H1 (cell line): ENCODE data around the gene LRRC18. TPM values are rescaled to one million over a fixed set of nuclear protein-coding genes. Genes with fewer than 3 reads are reported as not detected.

ENCODE experiments used
- CTCF ChIA-PET: fragments of 300-600 bp; sonication (Branson Sonifier 250); formaldehyde crosslinking; loops from one replicate; lab custom pipeline; 2021; ENCODE audit not compliant: partially characterized antibody; lab: Charles Lee
- POLR2A ChIA-PET: fragments of 300-600 bp; sonication (Branson Sonifier 250); formaldehyde crosslinking; loops from one replicate; lab custom pipeline; 2021; ENCODE audit warnings: inconsistent platforms; ENCODE audit not compliant: partially characterized antibody; lab: Charles Lee
- DNase-seq, 2 experiments: peaks; one replicate each; pipeline versions ENCODE4 v3.0.0 to v3.0.0-alpha.2; 2010 to 2022; ENCODE audit warnings: low spot score in 2 of 2, low read depth in 1 of 2, mixed read lengths in 1 of 2
- FAIRE-seq: peaks from 2 replicates; lab custom pipeline; 2011; peaks lifted over from hg19 to GRCh38; lab: Jason Lieb, UNC
- H2AFZ ChIP-seq: 2 replicates; pipeline ENCODE4 v1.8.1; 2012; ENCODE audit warnings: low read length, inconsistent platforms
- H2AK5ac ChIP-seq: 2 replicates; pipeline ENCODE4 v1.6.1; 2013; ENCODE audit warnings: low read depth, low read length
- H2BK120ac ChIP-seq: replicated peaks from 2 replicates; pipeline ENCODE3; 2013; ENCODE audit warnings: low read depth, low read length, inconsistent platforms
- H2BK12ac ChIP-seq: 2 replicates; pipeline ENCODE4 v1.6.1; 2013; ENCODE audit warnings: low read depth, low read length
- H2BK15ac ChIP-seq: 2 replicates; pipeline ENCODE4 v1.6.1; 2013; ENCODE audit warnings: low read length
- H2BK20ac ChIP-seq: 2 replicates; pipeline ENCODE4 v1.6.1; 2013; ENCODE audit warnings: low read length
- H2BK5ac ChIP-seq: 2 replicates; pipeline ENCODE4 v1.6.1; 2013; ENCODE audit warnings: low read depth, low read length
- H3K14ac ChIP-seq: 2 replicates; pipeline ENCODE4 v1.6.1; 2013; ENCODE audit warnings: inconsistent platforms; ENCODE audit not compliant: insufficient read length
- H3K18ac ChIP-seq: 2 replicates; pipeline ENCODE4 v1.6.1; 2013; ENCODE audit warnings: low read length; ENCODE audit errors: extremely low read depth
- H3K23ac ChIP-seq: 2 replicates; pipeline ENCODE4 v1.6.1; 2013; ENCODE audit warnings: inconsistent platforms; ENCODE audit not compliant: insufficient read length
- H3K23me2 ChIP-seq: 2 replicates; pipeline ENCODE4 v1.6.1; 2013; ENCODE audit warnings: low read depth, low read length
- H3K27ac ChIP-seq: 2 replicates; pipeline ENCODE4 v1.6.1; 2011; ENCODE audit warnings: low read depth, low read length, inconsistent platforms
- H3K27me3 ChIP-seq, 4 experiments: replicated peaks in 1 of 4; 1 replicate in 1 of 4; 2 replicates in 3 of 4; pipeline versions ENCODE4 v1.6.1 to v1.8.1; 2011 to 2013; ENCODE audit warnings: low read length in 3 of 4, mild to moderate bottlenecking in 3 of 4, inconsistent platforms in 2 of 4, mixed read lengths in 2 of 4, moderate library complexity in 1 of 4; ENCODE audit not compliant: control insufficient read depth in 3 of 4, insufficient read depth in 3 of 4; ENCODE audit errors: extremely low read depth in 1 of 4
- H3K36me3 ChIP-seq, 4 experiments: 2 replicates each; pipeline versions ENCODE4 v1.6.1 to v1.8.1; 2011 to 2013; ENCODE audit warnings: mild to moderate bottlenecking in 4 of 4, low read length in 3 of 4, moderate library complexity in 2 of 4, control low read depth in 1 of 4, inconsistent platforms in 1 of 4; ENCODE audit not compliant: insufficient read depth in 4 of 4, control insufficient read depth in 2 of 4
- H3K4ac ChIP-seq: replicated peaks from 2 replicates; pipeline ENCODE3; 2013; ENCODE audit warnings: low read length, low read depth, mixed read lengths, inconsistent platforms; ENCODE audit not compliant: insufficient read length
- H3K4me1 ChIP-seq, 4 experiments: replicated peaks in 1 of 4; 1 replicate in 1 of 4; 2 replicates in 3 of 4; pipeline versions ENCODE4 v1.6.1 to v1.8.1; 2011 to 2013; ENCODE audit warnings: low read length in 3 of 4, inconsistent platforms in 2 of 4, mixed read lengths in 1 of 4; ENCODE audit not compliant: insufficient read depth in 4 of 4, control insufficient read depth in 3 of 4
- H3K4me2 ChIP-seq, 2 experiments: 2 replicates each; pipeline versions ENCODE4 v1.6.1 to v1.8.1; 2011 to 2013; ENCODE audit warnings: low read depth in 2 of 2, low read length in 2 of 2, control low read depth in 1 of 2, inconsistent platforms in 1 of 2, mild to moderate bottlenecking in 1 of 2; ENCODE audit not compliant: insufficient read depth in 1 of 2
- H3K4me3 ChIP-seq, 4 experiments: fragments of 200-600, 300-600 bp in 1 of 4; sonication (generic), shearing (Covaris generic), sonication (Bioruptor Twin) in 1 of 4; 2 replicates each; pipeline versions ENCODE4 v1.5.1 to v1.8.1; 2011 to 2016; ENCODE audit warnings: low read length in 4 of 4, low read depth in 3 of 4, control low read depth in 2 of 4, inconsistent platforms in 2 of 4, mild to moderate bottlenecking in 2 of 4, mixed read lengths in 1 of 4, moderate library complexity in 1 of 4; ENCODE audit not compliant: insufficient read depth in 2 of 4; ENCODE audit errors: extremely low read depth in 1 of 4
- H3K56ac ChIP-seq: replicated peaks from 2 replicates; pipeline ENCODE3; 2013; ENCODE audit warnings: low read depth, mild to moderate bottlenecking, mixed read lengths, low read length, inconsistent platforms; ENCODE audit not compliant: insufficient read length
- H3K79me1 ChIP-seq: 2 replicates; pipeline ENCODE4 v1.6.1; 2013; ENCODE audit warnings: low read depth, low read length, control low read depth
- H3K79me2 ChIP-seq, 2 experiments: 2 replicates each; pipeline versions ENCODE4 v1.6.1 to v1.8.1; 2012 to 2013; ENCODE audit warnings: low read length in 2 of 2, mild to moderate bottlenecking in 2 of 2, inconsistent platforms in 1 of 2; ENCODE audit not compliant: insufficient read depth in 2 of 2, control insufficient read depth in 1 of 2
- H3K9ac ChIP-seq, 4 experiments: replicated peaks in 1 of 4; 1 replicate in 1 of 4; 2 replicates in 3 of 4; pipeline versions ENCODE4 v1.6.1 to v1.8.1; 2011 to 2013; ENCODE audit warnings: low read depth in 3 of 4, low read length in 3 of 4, control low read depth in 2 of 4, mild to moderate bottlenecking in 2 of 4, moderate library complexity in 2 of 4, inconsistent platforms in 1 of 4; ENCODE audit errors: extremely low read depth in 1 of 4
- H3K9me3 ChIP-seq, 2 experiments: 2 replicates each; pipeline versions ENCODE4 v1.6.1 to v1.8.1; 2012 to 2013; ENCODE audit warnings: mild to moderate bottlenecking in 2 of 2, moderate library complexity in 2 of 2, control low read depth in 1 of 2, inconsistent platforms in 1 of 2, low read depth in 1 of 2, low read length in 1 of 2, mixed read lengths in 1 of 2; ENCODE audit not compliant: insufficient read depth in 2 of 2
- H4K20me1 ChIP-seq, 2 experiments: replicated peaks in 1 of 2; 2 replicates each; pipeline versions ENCODE3 to v1.8.1; 2011 to 2013; ENCODE audit warnings: inconsistent platforms in 2 of 2, low read length in 2 of 2, mild to moderate bottlenecking in 1 of 2; ENCODE audit not compliant: insufficient read depth in 2 of 2, control insufficient read depth in 1 of 2
- H4K5ac ChIP-seq: 2 replicates; pipeline ENCODE4 v1.6.1; 2013; ENCODE audit warnings: low read length, low read depth, mixed read lengths, inconsistent platforms; ENCODE audit not compliant: insufficient read length
- H4K8ac ChIP-seq: 2 replicates; pipeline ENCODE4 v1.8.0; 2013; ENCODE audit warnings: mild to moderate bottlenecking, moderate library complexity, low read length, inconsistent platforms; ENCODE audit not compliant: insufficient read depth; ENCODE audit errors: extremely low read depth
- H4K91ac ChIP-seq: replicated peaks from 2 replicates; pipeline ENCODE3; 2013; ENCODE audit warnings: low read length, mixed read lengths, inconsistent platforms; ENCODE audit not compliant: insufficient read length
- FOSL1 ChIP-seq: IDR thresholded peaks from 2 replicates; pipeline ENCODE4 v1.6.1; 2011; ENCODE audit warnings: mild to moderate bottlenecking, low read depth, low read length, moderate library complexity; ENCODE audit not compliant: insufficient read depth
- GABPA ChIP-seq: IDR thresholded peaks from 2 replicates; pipeline ENCODE4 v1.6.1; 2011; ENCODE audit warnings: mild to moderate bottlenecking, low read length, moderate library complexity, borderline replicate concordance; ENCODE audit not compliant: insufficient read depth
- KDM5A ChIP-seq: fragments of 200-600 bp; IDR thresholded peaks from 2 replicates; pipeline ENCODE4 v1.7.1; 2012; ENCODE audit warnings: mild to moderate bottlenecking, low read length, inconsistent platforms, mixed read lengths
- SIRT6 ChIP-seq: IDR thresholded peaks from one replicate; pipeline ENCODE4 v1.7.1; 2012; ENCODE audit warnings: low read length, inconsistent platforms
- SP4 ChIP-seq: IDR thresholded peaks from 2 replicates; pipeline ENCODE4 v1.6.1; 2012; ENCODE audit warnings: low read length, inconsistent platforms
- TAF7 ChIP-seq: optimal IDR thresholded peaks from 2 replicates; pipeline ENCODE3; 2011; ENCODE audit warnings: low read depth, mild to moderate bottlenecking, inconsistent platforms, low read length, moderate library complexity, borderline replicate concordance
- TCF12 ChIP-seq: IDR thresholded peaks from 2 replicates; pipeline ENCODE4 v1.6.1; 2011; ENCODE audit warnings: low read depth, mild to moderate bottlenecking, low read length
- WGBS, 2 experiments: shearing (Covaris generic) in 1 of 2; methylation state at CpG; one replicate each; pipeline versions ENCODE4 v1.1.6 to v1.1.7; 2013 to 2015; ENCODE audit warnings: low lambda C conversion rate in 2 of 2, mixed read lengths in 2 of 2, inconsistent platforms in 1 of 2, low coverage in 1 of 2, missing lambda C conversion rate in 1 of 2; ENCODE audit not compliant: insufficient replicate concordance in 2 of 2, insufficient coverage in 1 of 2, insufficient read length in 1 of 2; ENCODE audit errors: extremely low coverage in 1 of 2, missing lambda C conversion rate in 1 of 2; 5-methylcytosine and 5-hydroxymethylcytosine counted together
- polyA plus RNA-seq, 7 experiments: library from polyadenylated mRNA; depleted of rRNA in 3 of 7; stranded (reverse) in 5 of 7; unstranded in 2 of 7; fragments of >200 nt in 5 of 7; fragments of 200-250 nt in 2 of 7; gene quantifications; 1 replicate in 5 of 7; 2 replicates in 1 of 7; 4 replicates in 1 of 7; pipeline versions ENCODE4 v1.2.1 to v1.2.3, GENCODE V29; 2011 to 2013; ENCODE audit warnings: missing spikeins in 2 of 7, mixed read lengths in 2 of 7
- total RNA-seq: library from RNA; stranded (reverse); fragmentation: NEBNext Ultra II Directional; extraction: Animal tissue kit (Norgen Biotek cat#: 25700); gene quantifications from 2 replicates; pipeline ENCODE4 v1.2.1, GENCODE V29; 2021

Gene LRRC18
- total and polyA plus RNA-seq, 2 of the 8 experiments (the other 6 are each of a cell fraction or from before 2014, with no cell fraction given), result not detected

DNA sequence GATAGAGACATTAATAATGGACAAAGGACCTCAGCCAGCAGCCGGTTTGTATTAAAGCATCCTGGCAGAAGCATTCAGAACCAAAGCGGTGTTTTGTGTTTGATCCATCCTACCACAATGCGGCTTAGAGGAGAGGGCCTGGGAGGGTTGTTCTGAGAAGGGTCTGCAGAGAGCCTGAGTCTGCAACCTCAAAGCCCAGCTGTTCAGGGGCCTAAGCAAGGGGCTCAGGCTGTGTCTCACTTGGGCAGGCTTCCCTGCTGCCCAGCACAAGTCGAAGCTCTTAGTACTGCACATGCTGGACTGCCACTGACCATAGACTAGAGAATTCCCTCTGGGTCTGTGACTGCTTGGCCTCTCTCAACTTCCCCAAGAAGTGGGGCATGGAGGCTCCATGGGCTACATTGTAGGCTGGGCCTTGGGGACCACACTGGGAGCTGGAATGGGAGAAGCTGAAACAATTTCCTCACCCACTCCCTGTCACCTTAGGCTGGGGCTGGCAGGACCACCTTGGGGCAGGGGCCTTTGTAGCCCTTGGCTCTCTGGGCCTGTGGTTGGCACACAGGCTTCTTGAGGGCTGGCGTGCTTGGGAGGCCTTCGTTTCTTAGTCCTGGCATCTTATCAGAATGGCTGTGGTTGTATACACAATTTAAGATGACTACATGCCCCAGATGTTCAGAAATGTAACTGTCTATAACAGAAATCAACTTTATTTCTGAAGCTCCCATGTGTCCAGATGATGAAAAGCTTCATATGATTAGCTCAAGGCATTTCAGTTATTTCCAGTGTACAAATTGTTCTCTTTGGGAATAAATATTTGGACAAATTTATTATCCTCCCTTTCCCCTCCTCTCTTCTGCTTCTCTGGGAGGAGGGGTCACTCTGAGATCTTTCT is 44.5 kb downstream of the LRRC18 start:
- no peak overlapping the region for H3K4me2 ChIP-seq
- H2BK120ac ChIP-seq, result no peak overlapping the region
- no peak overlapping the region for H3K14ac ChIP-seq
- no peak overlapping the region for H3K27ac ChIP-seq
- H2AFZ ChIP-seq, result no peak overlapping the region
- H2BK12ac ChIP-seq, result no peak overlapping the region
- no peak overlapping the region for H3K56ac ChIP-seq
- H4K91ac ChIP-seq, result no peak overlapping the region
- H2BK5ac ChIP-seq, result no peak overlapping the region
- FAIRE-seq (no peak), DNase-seq (no peak)
- no peaks in the 10 kb centered on the region for H3K79me1 ChIP-seq
- H2BK20ac ChIP-seq, result no peak overlapping the region
- H4K5ac ChIP-seq, result no peak overlapping the region
- H3K4me1 ChIP-seq, result no peaks in the 10 kb centered on the region
- no peak overlapping the region for H3K4ac ChIP-seq
- H3K4me3 ChIP-seq, result no peak overlapping the region
- H2BK15ac ChIP-seq, result no peak overlapping the region
- H3K27me3 ChIP-seq, result no peaks in the 10 kb centered on the region; a peak in 1 of 7 replicates
- H3K79me2 ChIP-seq, result no peaks in the 10 kb centered on the region
- no peak overlapping the region for H2AK5ac ChIP-seq
- CTCF ChIA-PET, result interaction anchor here (1.0 to 2.0 kb wide), 4 partner anchors 10 to 280 kb away, joined by 3 to 6 read pairs (median 3); no protein-coding TSS in a partner anchor
- H3K36me3 ChIP-seq, result no peaks in the 10 kb centered on the region
- H3K18ac ChIP-seq, result no peak overlapping the region
- 90% methylated on average over 6 of the region's 6 CpGs; no CpG with 5 or more reads in 1 of the 2 experiments for WGBS, 2 experiments
- H4K8ac ChIP-seq, result no peak overlapping the region
- no peaks in the 10 kb centered on the region for H3K9me3 ChIP-seq
- H4K20me1 ChIP-seq, result no peaks in the 10 kb centered on the region
- no peaks in the 10 kb centered on the region for H3K23me2 ChIP-seq
- H3K9ac ChIP-seq, result no peak overlapping the region
- TF ChIP-seq TCF12 (no peak), SIRT6 (no peak), GABPA (no peak), FOSL1 (no peak), TAF7 (no peak), KDM5A (no peak), SP4 (no peak)
- POLR2A ChIA-PET, result no interaction called here
- H3K23ac ChIP-seq, result no peak overlapping the region
